SK-N-SH (cell line): Measurements from ENCODE around the gene PACC1. TPM values are rescaled to one million over a fixed set of nuclear protein-coding genes. Genes with fewer than 3 reads are reported as not detected.

Source experiments
- CTCF ChIA-PET: fragments of 300-600, 350-600 bp; formaldehyde crosslinking; extraction: SDS; loops from one replicate; lab custom pipeline; 2021; lab: Yijun Ruan, JAX
- POLR2A ChIA-PET: fragments of 350-600 bp; sonication (Branson Sonifier 250); formaldehyde crosslinking; extraction: SDS; loops from one replicate; lab custom pipeline; 2020; ENCODE audit warnings: antibody characterized with exemption, inconsistent platforms; lab: Yijun Ruan, JAX
- DNase-seq: peaks from one replicate; pipeline ENCODE4 v3.0.0; 2012
- H2AFZ ChIP-seq: fragments of 200-600 bp; sonication (generic); 2 replicates; pipeline ENCODE4 v1.8.1; 2016; ENCODE audit warnings: antibody characterized with exemption, mild to moderate bottlenecking, low read depth
- H3F3A ChIP-seq: fragments of 200-600 bp; sonication (generic); replicated peaks from 2 replicates; pipeline ENCODE3; 2016; ENCODE audit warnings: antibody characterized with exemption, mild to moderate bottlenecking; ENCODE audit not compliant: insufficient read depth
- H3K27ac ChIP-seq, 2 experiments: fragments of 200-500 bp in 1 of 2; fragments of 200-600 bp in 1 of 2; sonication (Bioruptor generic) in 1 of 2; sonication (generic), shearing (Covaris generic) in 1 of 2; 2 replicates each; pipeline versions ENCODE4 v1.5.1 to v1.6.1; 2014 to 2016; ENCODE audit warnings: low read depth in 2 of 2, inconsistent platforms in 1 of 2, low read length in 1 of 2, mild to moderate bottlenecking in 1 of 2, mixed read lengths in 1 of 2
- H3K27me3 ChIP-seq: fragments of 200-600 bp; sonication (generic), shearing (Covaris generic); 2 replicates; pipeline ENCODE4 v1.6.1; 2016; ENCODE audit warnings: mixed run types; ENCODE audit not compliant: insufficient read depth
- H3K36me3 ChIP-seq, 2 experiments: fragments of 200-500 bp in 1 of 2; fragments of 200-600 bp in 1 of 2; sonication (Bioruptor generic) in 1 of 2; sonication (generic) in 1 of 2; replicated peaks in 1 of 2; 2 replicates each; pipeline versions ENCODE3 to v1.5.1; 2014 to 2016; ENCODE audit warnings: low read length in 1 of 2, mild to moderate bottlenecking in 1 of 2; ENCODE audit not compliant: insufficient read depth in 2 of 2, control insufficient read depth in 1 of 2
- H3K4me1 ChIP-seq, 2 experiments: fragments of 200-500 bp in 1 of 2; fragments of 200-600 bp in 1 of 2; sonication (Bioruptor generic) in 1 of 2; sonication (generic), shearing (Covaris generic) in 1 of 2; 2 replicates each; pipeline versions ENCODE4 v1.5.1 to v1.6.1; 2014 to 2016; ENCODE audit warnings: low read depth in 1 of 2, low read length in 1 of 2, mixed run types in 1 of 2; ENCODE audit not compliant: insufficient read depth in 2 of 2, control insufficient read depth in 1 of 2
- H3K4me2 ChIP-seq: fragments of 200-600 bp; sonication (generic), shearing (Covaris generic); 2 replicates; pipeline ENCODE4 v1.6.1; 2017; ENCODE audit warnings: mixed run types
- H3K4me3 ChIP-seq, 2 experiments: fragments of 200-500 bp in 1 of 2; fragments of 200-600 bp in 1 of 2; sonication (Bioruptor generic) in 1 of 2; sonication (generic), shearing (Covaris generic) in 1 of 2; 2 replicates each; pipeline versions ENCODE4 v1.5.1 to v1.8.1; 2014 to 2016; ENCODE audit warnings: low read depth in 2 of 2, inconsistent platforms in 1 of 2, low read length in 1 of 2, mild to moderate bottlenecking in 1 of 2, mixed read lengths in 1 of 2, moderate library complexity in 1 of 2
- H3K79me2 ChIP-seq: fragments of 200-600 bp; sonication (generic); 2 replicates; pipeline ENCODE4 v1.8.1; 2017; ENCODE audit warnings: mild to moderate bottlenecking; ENCODE audit not compliant: insufficient read depth
- H3K9ac ChIP-seq: fragments of 200-600 bp; sonication (generic); 2 replicates; pipeline ENCODE4 v1.6.1; 2017; ENCODE audit warnings: mixed run types
- H3K9me2 ChIP-seq: fragments of 200-600 bp; sonication (generic); 2 replicates; pipeline ENCODE4 v1.6.1; 2017; ENCODE audit warnings: mixed run types
- H3K9me3 ChIP-seq: fragments of 200-600 bp; sonication (generic); 2 replicates; pipeline ENCODE4 v1.6.1; 2017; ENCODE audit warnings: mixed run types, mild to moderate bottlenecking, moderate library complexity
- H4K20me1 ChIP-seq: fragments of 200-600 bp; sonication (generic); 2 replicates; pipeline ENCODE4 v1.6.1; 2017; ENCODE audit warnings: mild to moderate bottlenecking, mixed run types; ENCODE audit not compliant: insufficient read depth
- EP300 ChIP-seq, 2 experiments: IDR thresholded peaks; 2 replicates each; pipeline versions ENCODE4 v1.4.0 to v1.6.1; 2012; ENCODE audit warnings: borderline replicate concordance in 1 of 2, low read depth in 1 of 2, low read length in 1 of 2
- GABPA ChIP-seq: IDR thresholded peaks from 2 replicates; pipeline ENCODE4 v1.4.0; 2012; ENCODE audit warnings: low read depth, mild to moderate bottlenecking
- GATA2 ChIP-seq: sonication (generic); formaldehyde crosslinking; IDR thresholded peaks from 2 replicates; pipeline ENCODE4 v1.5.0; 2020; ENCODE audit warnings: mild to moderate bottlenecking, missing genetic modification reagents
- JUND ChIP-seq: IDR thresholded peaks from 2 replicates; pipeline ENCODE4 v1.4.0; 2012
- MEF2A ChIP-seq: IDR thresholded peaks from 2 replicates; pipeline ENCODE4 v1.4.0; 2012; ENCODE audit warnings: low read depth, borderline replicate concordance
- NFIC ChIP-seq: IDR thresholded peaks from 2 replicates; pipeline ENCODE4 v1.4.0; 2012; ENCODE audit warnings: borderline replicate concordance
- NRF1 ChIP-seq: IDR thresholded peaks from 2 replicates; pipeline ENCODE4 v1.6.1; 2012; ENCODE audit warnings: low read depth, mild to moderate bottlenecking, low read length
- RAD21 ChIP-seq: IDR thresholded peaks from 2 replicates; pipeline ENCODE4 v1.6.1; 2012; ENCODE audit warnings: mild to moderate bottlenecking, low read length
- RFX5 ChIP-seq: IDR thresholded peaks from 2 replicates; pipeline ENCODE4 v1.6.1; 2012; ENCODE audit warnings: mild to moderate bottlenecking, improper control_type of control experiment, low read length
- RXRA ChIP-seq: IDR thresholded peaks from 2 replicates; pipeline ENCODE4 v1.4.0; 2012; ENCODE audit warnings: low read depth, mild to moderate bottlenecking, borderline replicate concordance
- SIN3A ChIP-seq: IDR thresholded peaks from 2 replicates; pipeline ENCODE4 v1.6.1; 2012; ENCODE audit warnings: low read depth, mild to moderate bottlenecking, low read length, moderate library complexity, borderline replicate concordance
- SMC3 ChIP-seq: IDR thresholded peaks from 2 replicates; pipeline ENCODE4 v1.6.1; 2012; ENCODE audit warnings: low read depth, low read length, improper control_type of control experiment
- TEAD4 ChIP-seq: IDR thresholded peaks from 2 replicates; pipeline ENCODE4 v1.4.0; 2012; ENCODE audit warnings: mild to moderate bottlenecking, borderline replicate concordance; ENCODE audit not compliant: insufficient read depth
- YY1 ChIP-seq: IDR thresholded peaks from 2 replicates; pipeline ENCODE4 v1.4.0; 2012; ENCODE audit warnings: low read depth, mild to moderate bottlenecking
- WGBS: methylation state at CpG from one replicate; pipeline ENCODE4 v1.1.6; 2017; ENCODE audit warnings: low lambda C conversion rate; 5-methylcytosine and 5-hydroxymethylcytosine counted together
- polyA plus RNA-seq, 3 experiments: library from polyadenylated mRNA; depleted of rRNA; stranded (reverse); fragments of >200 nt; gene quantifications; 2 replicates each; pipeline ENCODE4 v1.2.3, GENCODE V29; 2012
- TF ChIP-seq, protein P1 (sequence below): fragments of 150-350 bp; IDR thresholded peaks from 2 replicates; pipeline ENCODE4 v1.6.1; 2016; ENCODE audit warnings: mild to moderate bottlenecking, low read depth, low read length
- TF ChIP-seq, protein P2 (sequence below): fragments of 150-350 bp; IDR thresholded peaks from 2 replicates; pipeline ENCODE4 v1.6.1; 2017; ENCODE audit warnings: antibody characterized with exemption, low read length, low read depth, borderline replicate concordance
- TF ChIP-seq, protein P3 (sequence below): IDR thresholded peaks from 2 replicates; pipeline ENCODE4; 2012
- TF ChIP-seq, protein P4 (sequence below): IDR thresholded peaks from 2 replicates; pipeline ENCODE4 v1.6.1; 2012; ENCODE audit warnings: mild to moderate bottlenecking, low read depth, low read length, moderate library complexity

Gene PACC1
- polyA plus RNA-seq, 1 of the 3 experiments (the other 2 are of a cell fraction) = 23.1 TPM

DNA sequence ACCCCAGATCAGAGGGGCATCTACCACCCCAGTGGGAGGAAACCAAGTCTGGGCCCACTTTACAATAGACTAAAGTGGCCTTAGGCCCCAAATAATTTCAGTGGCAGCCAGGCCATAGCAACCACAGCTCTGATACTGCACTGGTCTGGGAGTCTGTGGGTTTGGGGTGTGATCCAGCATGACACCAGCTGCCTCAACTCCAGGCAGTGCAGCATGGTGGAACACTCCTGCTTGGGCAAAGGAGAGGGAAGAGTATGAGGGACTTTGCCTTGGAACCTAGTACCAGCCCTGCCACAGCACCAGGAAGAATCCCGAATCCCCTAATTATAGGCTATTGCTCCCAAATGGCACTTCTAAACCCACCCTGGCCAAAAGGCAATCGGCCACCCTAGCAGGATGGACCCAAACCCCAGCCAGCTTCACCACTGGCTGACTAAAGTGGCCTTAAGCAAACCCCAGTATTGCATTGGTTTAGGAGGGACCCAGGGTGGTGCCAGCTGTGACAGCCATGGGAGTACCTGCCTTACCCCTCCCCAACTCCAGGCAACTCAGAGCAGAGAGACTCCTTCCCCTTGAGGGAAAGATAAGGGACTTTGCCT, 47.1 kb downstream of the PACC1 start:
- DNase-seq = no peak
- Histone ChIP-seq H3K9me3 (no peaks in the 10 kb centered on the region), H2AFZ (no peak overlapping the region), H3K4me3 (no peak overlapping the region), H3K79me2 (no peaks in the 10 kb centered on the region), H3K9me2 (no peaks in the 10 kb centered on the region), H3K9ac (no peak overlapping the region), H4K20me1 (no peaks in the 10 kb centered on the region), H3K27ac (no peak overlapping the region)
- ChIA-PET CTCF (interaction anchor here (0.6 to 5.7 kb wide), 17 partner anchors 8 to 687 kb away, joined by 3 to 42 read pairs (median 6); no protein-coding TSS in a partner anchor), POLR2A (no interaction called here)
- no peak for TF ChIP-seq NFIC
- TF ChIP-seq, protein P1, sequence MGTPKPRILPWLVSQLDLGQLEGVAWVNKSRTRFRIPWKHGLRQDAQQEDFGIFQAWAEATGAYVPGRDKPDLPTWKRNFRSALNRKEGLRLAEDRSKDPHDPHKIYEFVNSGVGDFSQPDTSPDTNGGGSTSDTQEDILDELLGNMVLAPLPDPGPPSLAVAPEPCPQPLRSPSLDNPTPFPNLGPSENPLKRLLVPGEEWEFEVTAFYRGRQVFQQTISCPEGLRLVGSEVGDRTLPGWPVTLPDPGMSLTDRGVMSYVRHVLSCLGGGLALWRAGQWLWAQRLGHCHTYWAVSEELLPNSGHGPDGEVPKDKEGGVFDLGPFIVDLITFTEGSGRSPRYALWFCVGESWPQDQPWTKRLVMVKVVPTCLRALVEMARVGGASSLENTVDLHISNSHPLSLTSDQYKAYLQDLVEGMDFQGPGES = no peak
- no peak for TF ChIP-seq YY1
- no peak for TF ChIP-seq EP300 (IDR thresholded peaks at IDR 0.05; ENCODE audit: borderline replicate concordance in 1 of 2, low read depth in 1 of 2, low read length in 1 of 2)
- no peak for TF ChIP-seq TEAD4
- no peak for TF ChIP-seq JUND
- TF ChIP-seq, protein P2, sequence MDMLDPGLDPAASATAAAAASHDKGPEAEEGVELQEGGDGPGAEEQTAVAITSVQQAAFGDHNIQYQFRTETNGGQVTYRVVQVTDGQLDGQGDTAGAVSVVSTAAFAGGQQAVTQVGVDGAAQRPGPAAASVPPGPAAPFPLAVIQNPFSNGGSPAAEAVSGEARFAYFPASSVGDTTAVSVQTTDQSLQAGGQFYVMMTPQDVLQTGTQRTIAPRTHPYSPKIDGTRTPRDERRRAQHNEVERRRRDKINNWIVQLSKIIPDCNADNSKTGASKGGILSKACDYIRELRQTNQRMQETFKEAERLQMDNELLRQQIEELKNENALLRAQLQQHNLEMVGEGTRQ = no peak
- TF ChIP-seq GABPA = no peak
- TF ChIP-seq, protein P3, sequence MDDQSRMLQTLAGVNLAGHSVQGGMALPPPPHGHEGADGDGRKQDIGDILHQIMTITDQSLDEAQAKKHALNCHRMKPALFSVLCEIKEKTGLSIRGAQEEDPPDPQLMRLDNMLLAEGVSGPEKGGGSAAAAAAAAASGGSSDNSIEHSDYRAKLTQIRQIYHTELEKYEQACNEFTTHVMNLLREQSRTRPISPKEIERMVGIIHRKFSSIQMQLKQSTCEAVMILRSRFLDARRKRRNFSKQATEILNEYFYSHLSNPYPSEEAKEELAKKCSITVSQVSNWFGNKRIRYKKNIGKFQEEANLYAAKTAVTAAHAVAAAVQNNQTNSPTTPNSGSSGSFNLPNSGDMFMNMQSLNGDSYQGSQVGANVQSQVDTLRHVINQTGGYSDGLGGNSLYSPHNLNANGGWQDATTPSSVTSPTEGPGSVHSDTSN = no peak
- TF ChIP-seq RAD21 = no peak
- no peak for TF ChIP-seq SIN3A
- no peak for TF ChIP-seq RFX5
- no peak for TF ChIP-seq NRF1
- no peak for TF ChIP-seq SMC3
- no peak for TF ChIP-seq MEF2A
- TF ChIP-seq, protein P4, sequence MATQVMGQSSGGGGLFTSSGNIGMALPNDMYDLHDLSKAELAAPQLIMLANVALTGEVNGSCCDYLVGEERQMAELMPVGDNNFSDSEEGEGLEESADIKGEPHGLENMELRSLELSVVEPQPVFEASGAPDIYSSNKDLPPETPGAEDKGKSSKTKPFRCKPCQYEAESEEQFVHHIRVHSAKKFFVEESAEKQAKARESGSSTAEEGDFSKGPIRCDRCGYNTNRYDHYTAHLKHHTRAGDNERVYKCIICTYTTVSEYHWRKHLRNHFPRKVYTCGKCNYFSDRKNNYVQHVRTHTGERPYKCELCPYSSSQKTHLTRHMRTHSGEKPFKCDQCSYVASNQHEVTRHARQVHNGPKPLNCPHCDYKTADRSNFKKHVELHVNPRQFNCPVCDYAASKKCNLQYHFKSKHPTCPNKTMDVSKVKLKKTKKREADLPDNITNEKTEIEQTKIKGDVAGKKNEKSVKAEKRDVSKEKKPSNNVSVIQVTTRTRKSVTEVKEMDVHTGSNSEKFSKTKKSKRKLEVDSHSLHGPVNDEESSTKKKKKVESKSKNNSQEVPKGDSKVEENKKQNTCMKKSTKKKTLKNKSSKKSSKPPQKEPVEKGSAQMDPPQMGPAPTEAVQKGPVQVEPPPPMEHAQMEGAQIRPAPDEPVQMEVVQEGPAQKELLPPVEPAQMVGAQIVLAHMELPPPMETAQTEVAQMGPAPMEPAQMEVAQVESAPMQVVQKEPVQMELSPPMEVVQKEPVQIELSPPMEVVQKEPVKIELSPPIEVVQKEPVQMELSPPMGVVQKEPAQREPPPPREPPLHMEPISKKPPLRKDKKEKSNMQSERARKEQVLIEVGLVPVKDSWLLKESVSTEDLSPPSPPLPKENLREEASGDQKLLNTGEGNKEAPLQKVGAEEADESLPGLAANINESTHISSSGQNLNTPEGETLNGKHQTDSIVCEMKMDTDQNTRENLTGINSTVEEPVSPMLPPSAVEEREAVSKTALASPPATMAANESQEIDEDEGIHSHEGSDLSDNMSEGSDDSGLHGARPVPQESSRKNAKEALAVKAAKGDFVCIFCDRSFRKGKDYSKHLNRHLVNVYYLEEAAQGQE = no peak
- no peak for TF ChIP-seq RXRA
- no peak for TF ChIP-seq GATA2
- TF ChIP-seq, all 33 proteins: peak for 0
- WGBS = 64% methylated on average over 2 of the region's 2 CpGs
- Histone ChIP-seq H3K27me3 (no peaks in the 10 kb centered on the region), H3F3A (no peaks in the 10 kb centered on the region), H3K4me1 (no peaks in the 10 kb centered on the region), H3K36me3 (peaks cover 19 to 24% of the 10 kb centered on the region in 2 experiments), H3K4me2 (no peak overlapping the region)
